Measurements from ENCODE around the gene CACHD1. TPM values are rescaled to one million over a fixed set of nuclear protein-coding genes. Genes with fewer than 3 reads are reported as not detected.

Gene CACHD1
- total RNA-seq (2014; rRNA removed; shearing (Covaris generic)) = 4.0 TPM in 2 replicates

DNA sequence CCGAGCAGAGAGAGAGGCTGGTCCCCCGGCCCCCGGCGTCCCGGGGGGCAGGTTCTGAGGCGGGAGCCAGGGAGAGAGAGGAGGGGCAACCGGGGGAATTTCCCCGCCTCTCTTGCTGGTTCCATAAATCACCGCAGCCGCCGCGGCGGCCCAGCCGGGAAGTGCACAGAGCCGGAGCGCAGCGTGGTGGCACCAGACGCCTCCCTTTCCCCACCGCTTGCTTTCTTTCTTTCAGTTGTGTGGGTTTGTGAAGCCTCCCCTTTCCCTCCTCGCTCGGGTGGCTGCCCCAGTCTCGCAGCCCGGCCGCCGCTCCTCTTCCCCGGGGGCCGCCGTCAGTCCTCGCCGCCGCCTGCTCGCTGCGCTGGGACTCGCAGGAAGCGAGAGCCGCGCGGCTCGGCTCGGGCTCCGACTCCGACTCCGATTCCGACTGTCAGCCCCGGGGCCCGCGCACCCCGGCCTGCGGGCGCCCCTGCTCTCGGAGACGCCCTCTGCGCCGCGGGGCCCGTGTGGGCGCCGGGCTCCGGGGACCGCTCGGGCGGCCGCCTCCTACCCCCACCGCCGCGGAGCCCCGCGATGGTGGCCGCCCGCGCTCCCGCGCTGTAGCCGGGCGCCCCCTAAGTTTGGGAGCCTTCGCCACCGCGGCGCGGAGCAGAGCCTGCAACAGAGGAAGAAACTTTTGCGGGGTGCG is at the start of gene CACHD1:
TSS of gene CACHD1 (plus strand) at position 153 of the 688 bp plus-strand sequence. CDS start 616 bp downstream, outside the sequence.

Small RNA genes within 50 kb of the gene (small RNA-seq; reads per million reads assigned to genes)
- gene MIR4794 = not detected

Measured in A375 (cell line).